Neural progenitor cell (in vitro differentiated cells): ENCODE measurements around the gene ENTPD5. TPM values are rescaled to one million over a fixed set of nuclear protein-coding genes. Genes with fewer than 3 reads are reported as not detected.
A peak's percentile ranks its signal among the peaks of the same experiment; 100 is the strongest.

ENCODE experiments used
- DNase-seq: peaks from one replicate; pipeline ENCODE4 v3.0.0-alpha.2; 2016; ENCODE audit warnings: low spot score
- H2AFZ ChIP-seq: fragments of 200-600 bp; sonication (generic); replicated peaks from 2 replicates; pipeline ENCODE4 v1.6.1; 2016; ENCODE audit warnings: antibody characterized with exemption
- H3F3A ChIP-seq: fragments of 200-600 bp; sonication (generic); 2 replicates; pipeline ENCODE4 v1.6.1; 2016; ENCODE audit warnings: antibody characterized with exemption, low read depth
- H3K27ac ChIP-seq: fragments of 200-600 bp; sonication (generic); 2 replicates; pipeline ENCODE4 v1.5.1; 2016; ENCODE audit warnings: mild to moderate bottlenecking
- H3K27me3 ChIP-seq: fragments of 200-600 bp; sonication (generic); 2 replicates; pipeline ENCODE4 v1.6.1; 2016; ENCODE audit warnings: mild to moderate bottlenecking, moderate library complexity
- H3K36me3 ChIP-seq: fragments of 200-600 bp; sonication (generic); 2 replicates; pipeline ENCODE4 v1.5.1; 2016
- H3K4me1 ChIP-seq: fragments of 200-600 bp; sonication (generic); 2 replicates; pipeline ENCODE4 v1.6.1; 2016; ENCODE audit warnings: mixed run types
- H3K4me2 ChIP-seq: fragments of 200-600 bp; sonication (generic); 2 replicates; pipeline ENCODE4 v1.6.1; 2016
- H3K4me3 ChIP-seq: fragments of 200-600 bp; sonication (generic); 2 replicates; pipeline ENCODE4 v1.5.1; 2016
- H3K79me2 ChIP-seq: fragments of 200-600 bp; sonication (generic); 2 replicates; pipeline ENCODE4 v1.6.1; 2016; ENCODE audit warnings: low read depth
- H3K9ac ChIP-seq: fragments of 200-600 bp; sonication (generic); 2 replicates; pipeline ENCODE4 v1.6.1; 2016
- H3K9me3 ChIP-seq: fragments of 200-600 bp; sonication (generic); 2 replicates; pipeline ENCODE4 v1.5.1; 2016; ENCODE audit warnings: low read depth
- H4K20me1 ChIP-seq: fragments of 200-600 bp; sonication (generic); 2 replicates; pipeline ENCODE4 v1.6.1; 2016; ENCODE audit warnings: low read depth
- H3K27ac Mint-ChIP-seq: 3 replicates; pipeline ENCODE4 v1.8.0; 2021; ENCODE audit warnings: mixed read lengths
- H3K27me3 Mint-ChIP-seq: 2 replicates; pipeline ENCODE4 v1.8.0; 2022; ENCODE audit warnings: low read depth, mild to moderate bottlenecking, inconsistent platforms, moderate library complexity, mixed read lengths; ENCODE audit not compliant: insufficient read depth
- H3K36me3 Mint-ChIP-seq: 3 replicates; pipeline ENCODE4 v1.8.0; 2021; ENCODE audit warnings: mixed read lengths
- H3K4me1 Mint-ChIP-seq: 3 replicates; pipeline ENCODE4 v1.8.0; 2021; ENCODE audit warnings: mixed read lengths
- H3K4me3 Mint-ChIP-seq: 3 replicates; pipeline ENCODE4 v1.8.0; 2021; ENCODE audit warnings: mild to moderate bottlenecking, moderate library complexity, mixed read lengths
- H3K9me3 Mint-ChIP-seq: 3 replicates; pipeline ENCODE4 v1.8.0; 2020; ENCODE audit warnings: mixed read lengths
- EZH2 ChIP-seq: fragments of 200-600 bp; sonication (generic); IDR thresholded peaks from 2 replicates; pipeline ENCODE4 v1.6.1; 2017; ENCODE audit warnings: antibody characterized with exemption, mild to moderate bottlenecking, moderate library complexity
- EZH2phosphoT487 ChIP-seq: fragments of 200-600 bp; sonication (generic); IDR thresholded peaks from 2 replicates; pipeline ENCODE4 v1.6.1; 2017; ENCODE audit warnings: antibody characterized with exemption
- total RNA-seq: library from RNA; depleted of rRNA; stranded (reverse); fragments of >200 nt; gene quantifications from 2 replicates; pipeline ENCODE4 v1.2.3, GENCODE V29; 2015; ENCODE audit warnings: low replicate concordance
- TF ChIP-seq, protein P1 (sequence below): fragments of 200-600 bp; sonication (generic); IDR thresholded peaks from 2 replicates; pipeline ENCODE4 v1.5.1; 2017; ENCODE audit warnings: antibody characterized with exemption, mild to moderate bottlenecking

Gene ENTPD5
- total RNA-seq, 1 donor from 2014 or later, result 13.4 TPM

DNA sequence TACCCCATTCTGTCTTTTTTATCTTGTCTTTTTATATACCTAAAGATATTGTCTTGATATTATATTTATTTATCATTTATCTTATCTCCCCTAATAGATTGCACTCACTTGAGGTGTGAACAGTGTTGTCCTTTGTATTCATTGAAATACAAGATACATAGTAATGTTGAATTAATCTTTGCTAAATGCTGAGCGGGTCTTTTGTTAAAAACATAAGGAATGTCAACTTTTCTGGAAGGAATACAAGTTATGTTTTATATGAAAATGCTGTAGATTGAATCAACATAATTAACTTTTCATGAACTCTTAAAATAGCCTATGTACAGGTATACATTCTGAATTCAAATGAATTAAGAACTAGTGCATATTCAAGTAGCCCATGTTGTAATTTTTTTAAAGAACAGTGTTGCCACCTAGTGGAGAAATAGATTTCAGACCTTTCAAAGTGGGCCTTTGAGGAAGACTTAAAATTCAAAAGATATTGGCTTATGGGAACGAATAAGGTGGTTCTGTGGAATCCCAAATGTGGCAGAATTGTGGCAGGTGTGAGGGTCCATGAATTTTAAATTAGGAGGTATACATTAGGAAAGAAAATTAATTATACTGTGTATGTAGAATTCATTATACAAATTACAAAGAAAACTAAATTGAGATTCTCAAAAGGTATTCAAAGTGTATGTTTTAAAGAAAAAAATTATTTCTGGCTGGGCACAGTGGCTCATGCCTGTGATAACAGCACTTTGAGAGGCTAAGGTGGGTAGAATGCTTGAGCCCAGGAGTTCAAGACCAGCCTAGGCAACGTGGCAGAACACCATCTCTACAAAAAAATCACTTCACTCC, 19.2 kb upstream of the ENTPD5 start:
- Histone ChIP-seq H3K9ac (no peak overlapping the region), H3K27me3 (no peaks in the 10 kb centered on the region), H3K36me3 (no peaks in the 10 kb centered on the region), H3K4me3 (no peak overlapping the region), H3F3A (no peaks in the 10 kb centered on the region), H3K27ac (no peak overlapping the region), H4K20me1 (no peaks in the 10 kb centered on the region), H3K4me2 (no peak overlapping the region), H2AFZ (no peak overlapping the region), H3K9me3 (no peaks in the 10 kb centered on the region), H3K4me1 (no peaks in the 10 kb centered on the region), H3K79me2 (no peaks in the 10 kb centered on the region)
- Mint-ChIP-seq H3K36me3 (no peaks in the 10 kb centered on the region), H3K4me1 (no peaks in the 10 kb centered on the region), H3K27me3 (no peaks in the 10 kb centered on the region), H3K27ac (no peak overlapping the region), H3K4me3 (no peak overlapping the region), H3K9me3 (no peaks in the 10 kb centered on the region)
- DNase-seq, result peak; percentile 52
- TF ChIP-seq EZH2phosphoT487 (no peak), EZH2 (no peak)
- TF ChIP-seq, protein P1, sequence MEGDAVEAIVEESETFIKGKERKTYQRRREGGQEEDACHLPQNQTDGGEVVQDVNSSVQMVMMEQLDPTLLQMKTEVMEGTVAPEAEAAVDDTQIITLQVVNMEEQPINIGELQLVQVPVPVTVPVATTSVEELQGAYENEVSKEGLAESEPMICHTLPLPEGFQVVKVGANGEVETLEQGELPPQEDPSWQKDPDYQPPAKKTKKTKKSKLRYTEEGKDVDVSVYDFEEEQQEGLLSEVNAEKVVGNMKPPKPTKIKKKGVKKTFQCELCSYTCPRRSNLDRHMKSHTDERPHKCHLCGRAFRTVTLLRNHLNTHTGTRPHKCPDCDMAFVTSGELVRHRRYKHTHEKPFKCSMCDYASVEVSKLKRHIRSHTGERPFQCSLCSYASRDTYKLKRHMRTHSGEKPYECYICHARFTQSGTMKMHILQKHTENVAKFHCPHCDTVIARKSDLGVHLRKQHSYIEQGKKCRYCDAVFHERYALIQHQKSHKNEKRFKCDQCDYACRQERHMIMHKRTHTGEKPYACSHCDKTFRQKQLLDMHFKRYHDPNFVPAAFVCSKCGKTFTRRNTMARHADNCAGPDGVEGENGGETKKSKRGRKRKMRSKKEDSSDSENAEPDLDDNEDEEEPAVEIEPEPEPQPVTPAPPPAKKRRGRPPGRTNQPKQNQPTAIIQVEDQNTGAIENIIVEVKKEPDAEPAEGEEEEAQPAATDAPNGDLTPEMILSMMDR, result peak; percentile 87

DNA sequence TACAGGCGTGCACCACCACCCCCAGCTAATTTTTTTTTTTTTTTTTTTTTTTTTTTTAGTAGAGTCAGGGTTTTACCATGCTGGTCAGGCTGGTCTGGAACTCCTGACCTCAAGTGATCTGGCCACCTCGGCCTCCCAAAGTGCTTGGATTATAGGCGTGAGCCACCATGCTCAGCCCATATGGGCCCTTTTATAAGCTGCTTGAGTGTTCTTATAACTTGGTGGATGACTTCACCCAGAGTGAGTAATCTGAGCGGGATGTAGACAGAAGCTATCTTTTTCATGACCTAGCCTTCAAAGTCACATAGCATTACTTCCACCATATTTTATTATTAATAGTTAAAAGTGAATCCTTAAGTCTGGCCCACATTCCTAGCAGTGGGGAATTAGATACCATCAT, 16.5 kb upstream of the ENTPD5 start:
- Mint-ChIP-seq H3K4me1 (no peaks in the 10 kb centered on the region), H3K27me3 (no peaks in the 10 kb centered on the region), H3K4me3 (no peak overlapping the region), H3K36me3 (no peaks in the 10 kb centered on the region), H3K27ac (no peak overlapping the region), H3K9me3 (no peaks in the 10 kb centered on the region)
- Histone ChIP-seq H3K36me3 (no peaks in the 10 kb centered on the region), H2AFZ (no peak overlapping the region), H3F3A (no peaks in the 10 kb centered on the region), H3K9ac (no peak overlapping the region), H3K79me2 (no peaks in the 10 kb centered on the region), H3K9me3 (no peaks in the 10 kb centered on the region), H3K4me1 (no peaks in the 10 kb centered on the region), H3K4me2 (no peak overlapping the region), H3K27me3 (no peaks in the 10 kb centered on the region), H4K20me1 (no peaks in the 10 kb centered on the region), H3K27ac (no peak overlapping the region), H3K4me3 (no peak overlapping the region)
- no peak for DNase-seq
- TF ChIP-seq EZH2phosphoT487 (no peak), EZH2 (no peak)
- TF ChIP-seq, protein P1, result no peak

DNA sequence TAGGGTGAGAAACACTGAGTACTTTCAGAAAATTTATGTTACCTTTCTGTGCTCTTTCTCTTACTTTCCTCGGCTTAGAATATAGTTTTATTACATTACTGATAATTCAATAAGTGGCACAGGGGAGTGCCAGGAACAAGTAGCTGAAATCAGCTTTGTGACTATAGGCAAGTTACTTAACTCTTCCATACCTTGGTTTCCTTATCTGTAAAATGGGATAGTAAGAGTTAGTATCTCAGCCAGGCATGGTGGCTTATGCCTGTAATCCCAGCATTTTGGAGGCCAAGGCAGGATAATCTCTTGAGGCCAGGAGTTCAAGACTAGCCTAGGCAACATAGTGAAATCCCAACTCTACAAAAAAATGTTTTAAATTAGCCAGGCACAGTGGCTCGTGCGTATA, 15.5 kb upstream of the ENTPD5 start:
- Mint-ChIP-seq H3K4me1 (no peaks in the 10 kb centered on the region), H3K9me3 (no peaks in the 10 kb centered on the region), H3K27me3 (no peaks in the 10 kb centered on the region), H3K27ac (no peak overlapping the region), H3K36me3 (no peaks in the 10 kb centered on the region), H3K4me3 (no peak overlapping the region)
- H3K36me3 ChIP-seq, result no peaks in the 10 kb centered on the region
- no peaks in the 10 kb centered on the region for H3K4me1 ChIP-seq
- no peaks in the 10 kb centered on the region for H3K9me3 ChIP-seq
- no peak overlapping the region for H3K4me3 ChIP-seq
- no peaks in the 10 kb centered on the region for H4K20me1 ChIP-seq
- no peaks in the 10 kb centered on the region for H3K79me2 ChIP-seq
- TF ChIP-seq EZH2phosphoT487 (no peak), EZH2 (no peak)
- TF ChIP-seq, protein P1, result no peak
- no peak overlapping the region for H2AFZ ChIP-seq
- H3K9ac ChIP-seq, result no peak overlapping the region
- DNase-seq, result no peak
- no peak overlapping the region for H3K4me2 ChIP-seq
- no peaks in the 10 kb centered on the region for H3K27me3 ChIP-seq
- no peaks in the 10 kb centered on the region for H3F3A ChIP-seq
- H3K27ac ChIP-seq, result no peak overlapping the region
